Activated gamma-delta T cell treated with Interleukin-2 at 50 U/mL for 16 hours (primary cell): Measurements from ENCODE around the gene KDM4B.
"Not testable (repeated sequence)": the region's sequence is repeated elsewhere in the genome, so short reads cannot be mapped to it uniquely, and the experiment has no call there.

ENCODE experiments used
- DNase-seq: peaks from one replicate; pipeline ENCODE4 v3.0.0-alpha.2; 2020

KDM4B gene

DNA sequence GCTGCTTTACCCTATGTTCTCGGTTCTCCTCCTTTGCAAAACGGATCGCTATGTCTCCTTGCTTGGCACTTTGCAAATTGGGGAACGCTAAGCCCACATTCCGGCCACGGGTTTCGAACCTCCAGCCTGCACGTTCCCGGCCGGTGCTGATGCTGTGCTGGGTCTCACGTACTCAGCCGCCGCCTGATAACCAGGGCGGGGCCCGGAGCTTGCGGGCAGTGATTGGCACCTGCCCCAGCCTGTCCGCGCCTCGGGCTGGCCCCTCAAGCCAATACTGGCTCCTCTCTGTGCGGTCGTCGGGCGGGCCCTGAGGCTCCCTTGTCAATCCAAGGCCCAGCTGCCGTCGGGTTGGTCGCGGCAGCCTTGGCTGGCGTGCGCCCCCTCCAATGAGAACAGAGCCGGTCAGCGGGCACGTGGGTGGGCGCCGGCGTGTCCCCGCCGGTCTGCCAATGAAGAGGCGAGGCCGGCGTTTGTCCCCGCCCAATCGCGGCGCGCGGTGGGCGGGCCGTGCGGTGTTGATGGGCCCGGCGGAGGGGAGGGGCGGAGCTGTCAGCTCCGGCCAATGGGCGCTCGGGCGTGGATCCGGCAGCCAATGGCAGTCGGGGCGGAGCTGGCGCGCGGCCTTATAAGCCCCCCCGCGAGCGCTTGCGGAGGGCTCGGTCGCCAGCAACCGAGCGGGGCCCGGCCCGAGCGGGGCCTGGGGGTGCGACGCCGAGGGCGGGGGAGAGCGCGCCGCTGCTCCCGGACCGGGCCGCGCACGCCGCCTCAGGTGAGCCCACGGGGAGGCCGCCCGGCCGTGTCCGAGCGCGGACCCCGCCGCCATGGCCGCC, at the start of gene KDM4B:
TSS of gene KDM4B (plus strand) at position 652 of the 830 bp plus-strand sequence. CDS start 63,778 bp downstream, outside the sequence.
- peak; percentile 98 for DNase-seq

DNA sequence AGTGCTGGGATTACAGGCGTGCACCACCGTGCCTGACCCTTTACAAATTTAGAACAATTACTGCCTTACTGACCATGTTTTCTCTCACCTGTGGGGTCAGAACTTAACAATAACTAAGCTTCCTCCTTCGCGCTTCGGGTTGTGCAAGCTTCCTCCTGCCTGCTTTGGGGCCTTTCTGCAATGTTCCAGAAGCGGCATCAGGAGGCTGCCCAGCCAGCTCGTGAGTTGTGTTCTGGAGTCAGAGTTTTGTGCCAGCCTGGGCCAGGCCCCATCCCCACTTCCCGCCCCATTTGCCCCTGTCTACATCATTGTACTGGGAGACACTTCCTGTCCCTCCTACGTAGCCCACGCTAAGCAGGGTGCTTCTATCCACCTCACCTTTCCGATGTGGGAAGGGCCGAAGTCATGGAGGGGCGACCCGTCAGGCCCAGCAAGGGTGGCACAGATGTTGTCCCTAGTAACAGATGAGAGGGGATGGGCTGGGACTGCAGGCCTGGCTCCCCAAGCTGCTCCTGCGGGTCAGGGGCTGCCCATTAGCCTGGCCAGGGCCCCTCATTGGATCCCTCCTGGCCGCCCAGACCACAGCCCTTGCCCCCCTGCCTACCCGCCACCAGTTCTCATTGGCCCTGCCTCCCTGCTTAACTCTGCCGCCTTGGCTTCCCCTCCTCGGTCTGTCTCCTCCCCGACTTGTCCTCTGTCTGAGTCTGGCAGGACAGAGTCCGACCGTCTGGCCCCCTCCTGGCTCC, 46.2 kb upstream of the KDM4B start:
- no peak for DNase-seq

DNA sequence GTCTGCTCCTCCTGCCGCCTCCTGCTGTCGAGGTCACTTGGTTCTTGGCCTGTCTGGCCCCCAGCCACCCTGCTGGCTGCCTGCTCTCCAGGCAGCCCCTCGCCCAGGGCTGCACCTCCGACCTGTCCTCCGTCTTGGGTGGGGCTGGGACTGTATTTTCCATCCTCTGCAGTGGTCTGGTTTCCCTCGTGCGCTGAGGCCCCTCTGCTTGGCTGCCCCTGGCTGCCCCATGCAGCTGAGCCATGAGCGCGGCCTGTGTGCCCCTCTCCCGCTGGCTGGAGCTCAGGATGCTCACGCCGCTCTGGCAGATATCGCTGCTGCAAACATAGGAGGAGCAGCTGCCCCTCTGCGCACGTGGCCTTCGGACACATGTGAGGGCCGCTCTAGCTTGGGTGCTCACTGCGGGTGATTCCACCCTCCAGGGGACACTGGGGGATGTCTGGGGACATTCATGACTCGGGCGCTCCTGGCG, 45.6 kb upstream of the KDM4B start:
- no peak for DNase-seq

DNA sequence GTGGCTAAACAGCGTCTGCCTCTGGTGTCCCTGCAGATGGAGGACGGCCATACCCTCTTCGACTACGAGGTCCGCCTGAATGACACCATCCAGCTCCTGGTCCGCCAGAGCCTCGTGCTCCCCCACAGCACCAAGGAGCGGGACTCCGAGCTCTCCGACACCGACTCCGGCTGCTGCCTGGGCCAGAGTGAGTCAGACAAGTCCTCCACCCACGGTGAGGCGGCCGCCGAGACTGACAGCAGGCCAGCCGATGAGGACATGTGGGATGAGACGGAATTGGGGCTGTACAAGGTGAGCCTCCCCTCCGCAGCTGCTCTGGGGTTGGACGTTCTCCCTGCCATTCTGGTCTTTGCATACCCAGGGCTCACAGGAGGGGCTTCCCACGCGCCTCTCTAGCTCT, 39.7 kb upstream of the KDM4B start:
- DNase-seq, result no peak

DNA sequence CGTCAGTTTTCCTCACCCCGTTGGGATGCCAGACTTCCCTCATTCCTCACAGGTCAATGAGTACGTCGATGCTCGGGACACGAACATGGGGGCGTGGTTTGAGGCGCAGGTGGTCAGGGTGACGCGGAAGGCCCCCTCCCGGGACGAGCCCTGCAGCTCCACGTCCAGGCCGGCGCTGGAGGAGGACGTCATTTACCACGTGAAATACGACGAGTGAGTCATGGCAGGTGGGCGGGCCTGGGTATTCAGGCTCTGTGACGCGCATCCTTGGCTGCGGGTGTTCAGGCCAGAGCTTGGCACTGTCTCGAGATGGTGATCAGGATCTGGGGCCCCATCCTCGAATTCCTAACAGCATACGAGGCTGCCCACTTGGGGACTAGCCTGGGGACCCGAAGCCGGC, 38.2 kb upstream of the KDM4B start:
- DNase-seq, result no peak

DNA sequence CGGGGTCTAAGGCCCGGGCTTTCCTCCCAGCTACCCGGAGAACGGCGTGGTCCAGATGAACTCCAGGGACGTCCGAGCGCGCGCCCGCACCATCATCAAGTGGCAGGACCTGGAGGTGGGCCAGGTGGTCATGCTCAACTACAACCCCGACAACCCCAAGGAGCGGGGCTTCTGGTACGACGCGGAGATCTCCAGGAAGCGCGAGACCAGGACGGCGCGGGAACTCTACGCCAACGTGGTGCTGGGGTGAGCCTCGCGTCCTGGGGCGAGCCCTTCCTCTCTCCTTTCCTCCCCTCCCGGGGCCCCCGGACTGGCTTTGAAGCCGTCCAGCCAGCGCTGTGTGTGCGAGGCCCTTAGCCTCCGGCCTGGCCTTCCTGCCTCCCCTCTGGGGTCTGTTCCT, 36.2 kb upstream of the KDM4B start:
- no peak for DNase-seq

DNA sequence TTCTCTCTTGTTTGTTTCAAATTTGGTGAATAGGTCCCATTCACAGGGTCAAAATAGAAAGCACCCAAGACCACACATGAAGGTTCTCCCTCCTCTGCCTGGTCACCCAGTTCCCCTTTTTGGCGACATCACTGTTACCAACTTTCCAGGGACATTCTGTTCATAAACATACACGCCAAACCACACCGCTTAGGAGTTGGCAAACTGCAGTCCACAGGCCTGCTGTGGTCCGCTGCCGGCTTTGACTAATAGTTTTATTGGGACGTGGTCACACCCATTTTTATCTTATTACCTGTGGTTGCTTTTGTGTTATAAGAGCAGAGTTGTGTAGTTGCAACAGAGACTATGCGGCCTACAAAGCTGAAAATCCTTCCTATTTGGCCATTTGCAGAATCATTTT, 35.4 kb upstream of the KDM4B start:
- no peak for DNase-seq

DNA sequence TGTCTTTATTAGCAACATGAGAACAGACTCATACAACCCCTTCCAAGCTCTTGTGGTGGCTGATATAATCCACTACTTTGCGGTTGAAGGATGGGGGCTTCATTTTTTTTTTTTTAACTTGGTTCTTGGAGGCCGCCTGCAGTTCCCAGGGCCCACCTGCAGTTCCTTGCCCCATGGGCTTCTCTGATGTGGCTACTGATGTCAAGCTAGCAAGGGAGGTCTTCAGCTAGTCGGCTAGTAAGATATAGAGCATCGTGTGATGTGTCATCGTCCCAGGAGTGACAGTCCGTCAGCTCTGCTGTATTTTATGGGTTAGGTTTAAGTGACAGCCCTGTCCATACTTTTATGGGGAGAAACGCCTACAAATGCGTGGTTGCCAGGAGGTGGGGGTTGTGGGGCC, 33.5 kb upstream of the KDM4B start:
- no peak for DNase-seq

DNA sequence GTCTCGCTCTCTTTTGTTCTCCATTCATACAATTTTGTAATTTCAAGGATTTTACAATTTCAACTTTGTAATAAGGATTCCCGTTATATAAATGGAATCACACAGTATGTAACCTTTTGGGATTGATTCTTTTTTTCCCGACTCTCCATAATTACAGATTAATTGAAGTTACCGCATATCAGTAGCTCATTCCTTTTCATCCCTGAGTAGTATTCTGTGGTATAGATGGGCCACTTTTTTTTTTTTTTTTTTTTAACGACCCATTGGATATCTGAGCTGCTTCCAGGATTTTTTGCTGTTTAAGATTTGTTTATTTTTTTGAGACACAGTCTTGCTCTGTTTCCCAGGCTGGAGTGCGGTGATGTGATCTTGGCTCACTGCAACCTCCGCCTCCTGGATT, 31.9 kb upstream of the KDM4B start:
- DNase-seq, result no peak

DNA sequence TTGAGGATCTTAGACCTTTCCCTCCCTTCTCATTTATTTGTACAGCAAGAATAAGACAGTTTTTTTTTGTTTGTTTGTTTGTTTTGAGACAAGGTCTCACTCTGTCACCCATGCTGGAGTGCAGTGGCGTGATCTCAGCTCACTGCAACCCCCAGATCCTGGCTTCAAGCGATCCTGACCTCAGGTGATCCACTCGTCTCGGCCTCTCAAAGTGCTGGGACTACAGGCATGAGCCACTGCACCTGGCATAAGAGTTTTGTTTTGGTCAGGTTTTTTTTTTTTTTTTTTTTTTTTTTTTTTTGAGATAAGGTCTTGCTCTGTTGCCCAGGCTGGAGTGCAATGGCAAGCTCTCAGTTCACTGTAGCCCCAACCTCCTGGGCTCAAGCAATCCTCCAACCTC, 30.5 kb upstream of the KDM4B start:
- DNase-seq, result not testable (repeated sequence)

DNA sequence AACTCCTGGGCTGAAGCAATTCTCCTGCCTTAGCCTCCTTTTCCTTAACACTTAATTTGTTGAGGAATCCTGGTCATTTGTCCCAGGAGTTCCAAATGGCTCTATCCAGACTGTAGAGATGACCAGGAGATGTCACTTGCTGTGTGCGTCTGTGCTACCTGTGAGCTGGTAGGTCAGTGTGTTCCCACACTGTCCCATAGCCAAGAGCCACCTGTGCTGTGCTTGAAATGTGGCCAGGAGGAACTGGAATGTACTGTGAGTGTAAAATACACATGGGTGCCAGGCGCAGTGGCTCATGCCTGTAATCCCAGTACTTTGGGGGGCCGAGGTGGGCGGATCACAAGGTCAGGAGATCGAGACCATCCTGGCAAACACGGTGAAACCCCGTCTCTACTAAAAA, 29.4 kb upstream of the KDM4B start:
- DNase-seq, result no peak

DNA sequence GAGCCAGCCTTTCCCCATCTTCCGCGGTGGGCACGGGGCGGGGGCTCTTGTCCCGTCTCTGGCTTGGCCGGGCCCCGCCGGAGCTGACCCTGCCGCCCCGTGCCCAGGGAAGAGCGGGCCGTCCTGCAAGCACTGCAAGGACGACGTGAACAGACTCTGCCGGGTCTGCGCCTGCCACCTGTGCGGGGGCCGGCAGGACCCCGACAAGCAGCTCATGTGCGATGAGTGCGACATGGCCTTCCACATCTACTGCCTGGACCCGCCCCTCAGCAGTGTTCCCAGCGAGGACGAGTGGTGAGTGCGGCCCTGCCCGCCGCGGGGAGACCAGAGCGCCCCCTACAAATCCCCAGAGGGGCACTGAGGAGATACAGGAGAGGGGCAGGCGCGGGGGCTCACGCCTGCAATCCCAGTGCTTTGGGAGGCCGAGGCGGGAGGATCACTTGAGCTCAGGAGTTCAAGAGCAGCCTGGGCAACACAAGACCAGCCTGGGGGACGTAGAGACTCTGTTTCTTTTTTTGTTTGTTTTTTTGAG, 27.2 kb upstream of the KDM4B start:
- not testable (repeated sequence) for DNase-seq

DNA sequence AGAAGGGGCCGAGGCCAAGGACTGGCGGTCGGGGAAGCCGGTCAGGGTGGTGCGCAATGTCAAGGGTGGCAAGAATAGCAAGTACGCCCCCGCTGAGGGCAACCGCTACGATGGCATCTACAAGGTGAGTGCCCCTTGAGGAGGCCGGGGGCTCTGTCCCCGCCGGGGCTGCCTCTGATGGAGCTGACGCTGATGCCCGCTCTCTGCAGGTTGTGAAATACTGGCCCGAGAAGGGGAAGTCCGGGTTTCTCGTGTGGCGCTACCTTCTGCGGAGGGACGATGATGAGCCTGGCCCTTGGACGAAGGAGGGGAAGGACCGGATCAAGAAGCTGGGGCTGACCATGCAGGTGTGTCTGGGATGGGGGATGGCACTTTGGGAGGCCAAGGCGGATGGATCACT, 18.3 kb upstream of the KDM4B start:
- not testable (repeated sequence) for DNase-seq

DNA sequence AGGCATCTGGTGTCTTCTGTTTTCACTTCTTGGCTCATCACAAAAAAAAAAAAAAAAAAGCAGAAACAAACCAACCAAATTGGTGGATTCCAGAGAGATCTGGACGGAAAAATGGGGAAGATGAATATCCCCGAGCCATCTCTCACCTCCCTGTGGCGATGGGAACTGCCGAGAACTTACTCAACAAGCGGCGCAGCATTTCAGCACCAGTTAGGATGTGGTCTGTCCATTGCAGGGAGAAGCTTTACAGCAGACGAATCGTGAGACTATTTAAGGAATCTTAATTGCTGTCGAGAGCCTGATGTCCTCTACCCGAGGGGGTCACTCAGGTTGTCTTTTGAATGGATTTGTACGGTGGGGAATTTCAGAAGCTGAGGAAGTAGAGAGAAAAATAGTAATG, 17.3 kb upstream of the KDM4B start:
- DNase-seq, result no peak

DNA sequence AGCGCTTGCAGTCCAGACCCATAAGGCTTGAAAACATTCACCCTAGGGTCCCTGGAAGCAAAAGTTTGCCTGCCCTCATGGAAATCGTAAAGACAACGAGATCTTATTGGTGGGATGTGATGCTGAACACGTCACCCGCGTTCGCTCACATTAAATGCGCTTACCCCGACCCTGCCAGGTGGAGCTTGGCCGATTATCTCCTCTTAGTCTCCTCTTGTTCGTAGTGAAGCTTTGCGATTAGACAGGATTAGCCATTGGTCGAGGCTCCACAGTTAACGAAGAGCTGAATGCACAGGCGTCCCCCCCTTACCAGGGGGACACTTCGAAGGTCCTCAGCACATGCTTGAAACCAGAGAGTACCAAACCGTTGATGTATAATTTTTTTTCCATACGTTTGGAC, 16.0 kb upstream of the KDM4B start:
- DNase-seq, result no peak

DNA sequence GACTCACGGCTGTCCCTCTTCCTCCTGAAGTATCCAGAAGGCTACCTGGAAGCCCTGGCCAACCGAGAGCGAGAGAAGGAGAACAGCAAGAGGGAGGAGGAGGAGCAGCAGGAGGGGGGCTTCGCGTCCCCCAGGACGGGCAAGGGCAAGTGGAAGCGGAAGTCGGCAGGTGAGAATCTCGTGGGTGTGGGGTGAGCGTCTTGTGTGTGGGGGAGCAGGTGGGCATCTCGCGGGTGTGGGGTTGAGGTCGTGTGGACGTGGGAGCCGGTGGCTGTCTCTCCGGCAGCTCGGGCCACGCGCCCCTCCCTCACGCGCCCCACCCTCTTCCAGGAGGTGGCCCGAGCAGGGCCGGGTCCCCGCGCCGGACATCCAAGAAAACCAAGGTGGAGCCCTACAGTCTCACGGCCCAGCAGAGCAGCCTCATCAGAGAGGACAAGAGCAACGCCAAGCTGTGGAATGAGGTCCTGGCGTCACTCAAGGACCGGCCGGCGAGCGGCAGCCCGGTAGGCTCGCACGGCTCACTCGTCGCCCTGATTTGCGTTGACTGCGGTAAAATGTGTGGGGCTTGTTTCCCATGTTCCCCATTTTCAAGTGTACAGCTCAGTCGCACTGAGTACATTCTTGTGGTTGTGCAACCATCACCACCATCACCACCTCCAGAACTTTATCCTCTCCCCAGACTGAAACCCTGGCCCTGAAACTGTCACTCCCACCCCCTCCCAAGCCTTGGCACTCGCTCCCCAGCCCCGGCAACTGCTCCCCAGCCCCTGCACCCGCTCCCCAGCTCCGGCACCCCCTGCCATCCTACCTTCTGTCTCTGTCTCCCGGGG, 14.4 kb upstream of the KDM4B start:
- not testable (repeated sequence) for DNase-seq

DNA sequence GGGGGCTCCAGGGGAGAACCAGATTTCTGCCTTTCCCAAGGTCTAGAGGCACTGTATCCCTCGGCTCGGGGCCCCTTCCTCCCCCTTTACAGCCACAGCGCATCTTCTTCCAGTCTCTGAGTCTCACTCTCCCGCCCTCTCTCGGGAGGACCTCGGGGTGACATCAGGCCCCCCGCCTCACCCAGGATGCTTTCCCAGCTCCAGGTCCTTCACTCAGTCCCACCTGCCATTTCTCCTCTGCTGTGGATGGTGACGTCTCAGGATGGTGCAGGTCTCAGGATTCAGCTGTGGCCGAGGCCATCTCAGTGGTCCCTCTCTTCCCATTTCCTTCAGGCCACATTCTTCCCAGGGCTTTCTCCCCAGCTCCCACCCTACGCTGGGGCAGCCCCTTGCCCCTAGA, 13.6 kb upstream of the KDM4B start:
- DNase-seq, result no peak

DNA sequence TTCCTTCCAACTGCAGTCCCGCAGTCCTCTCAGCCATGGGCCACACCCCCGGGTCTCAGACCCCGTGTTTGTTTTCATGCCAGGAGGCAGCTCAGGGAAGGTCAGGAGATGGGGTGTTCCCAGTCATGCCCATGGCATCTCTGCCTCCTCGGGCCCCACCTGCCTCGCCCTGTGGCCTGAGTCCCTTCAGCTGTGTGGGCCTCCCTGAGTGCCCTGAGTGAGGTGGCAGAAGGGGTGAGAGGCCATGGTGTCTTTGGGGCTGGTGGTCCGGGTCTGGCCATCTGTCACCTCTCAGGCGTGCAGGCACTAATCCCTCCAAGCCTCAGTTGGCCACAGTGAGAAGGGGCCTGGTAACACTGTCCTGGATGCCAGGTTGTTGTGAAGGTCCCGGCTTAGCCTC, 10.9 kb upstream of the KDM4B start:
- no peak for DNase-seq

DNA sequence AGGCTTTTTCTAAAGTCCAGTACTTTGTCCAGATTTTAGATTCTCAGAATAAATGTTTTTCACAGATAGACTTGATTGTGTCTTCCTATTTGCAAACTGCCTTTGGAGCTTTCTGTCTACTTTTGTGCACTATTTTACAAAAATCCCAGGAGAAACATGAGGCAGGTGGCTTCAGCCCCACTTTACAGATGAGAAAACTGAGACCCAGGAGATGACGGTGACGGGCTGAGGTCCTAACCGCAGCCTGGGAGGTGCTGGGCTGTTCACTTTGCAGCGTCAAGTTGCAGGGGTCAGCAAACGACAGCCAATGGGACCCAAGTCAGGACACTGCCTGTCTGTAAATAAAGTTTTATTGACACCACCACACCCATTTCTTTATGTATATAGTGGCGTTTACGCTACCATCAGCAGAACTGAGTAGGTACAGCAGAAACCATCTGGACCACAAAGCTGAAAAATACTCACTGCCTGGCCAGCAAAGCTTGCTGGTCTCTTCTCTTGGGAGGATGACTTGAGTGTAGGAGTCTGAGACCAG, 6.8 kb upstream of the KDM4B start:
- DNase-seq, result no peak

DNA sequence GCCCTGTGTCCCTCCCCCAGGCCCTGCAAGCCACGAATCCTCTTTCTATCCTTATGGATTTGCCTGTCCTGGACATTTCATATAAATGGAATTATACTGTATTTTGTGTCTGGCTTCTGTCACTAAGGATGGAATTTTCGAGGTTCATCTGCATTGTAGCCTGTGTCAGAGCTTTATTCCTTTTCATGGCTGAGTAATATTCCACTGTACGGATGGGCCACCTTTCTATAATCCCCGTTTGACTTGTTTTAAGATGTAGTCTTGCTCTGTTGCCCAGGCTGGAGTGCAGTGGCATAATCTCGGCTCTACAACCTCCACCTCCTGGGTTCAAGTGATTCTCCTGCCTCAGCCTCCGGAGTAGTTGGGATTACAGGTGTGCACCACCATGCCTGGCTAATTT, 3.9 kb upstream of the KDM4B start:
- DNase-seq, result no peak

DNA sequence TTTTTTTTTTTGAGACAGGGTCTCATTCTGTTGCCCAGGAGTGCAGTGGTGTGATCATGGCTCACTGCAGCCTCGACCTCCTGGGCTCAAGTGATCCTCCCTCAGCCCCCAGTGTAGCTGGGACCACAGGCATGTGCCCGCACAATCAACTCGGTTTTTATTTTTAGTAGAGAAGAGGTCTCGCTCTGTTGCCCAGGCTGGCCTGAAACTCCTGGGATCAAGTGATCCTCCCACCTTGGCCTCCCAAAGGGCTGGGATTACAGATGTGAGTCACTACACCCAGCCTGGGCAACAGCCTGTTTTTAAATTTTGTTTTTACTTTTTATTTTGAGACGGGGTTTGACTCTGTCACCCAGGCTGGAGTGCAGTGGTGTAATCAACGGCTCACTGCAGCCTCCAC, 2.3 kb upstream of the KDM4B start:
- no peak for DNase-seq

DNA sequence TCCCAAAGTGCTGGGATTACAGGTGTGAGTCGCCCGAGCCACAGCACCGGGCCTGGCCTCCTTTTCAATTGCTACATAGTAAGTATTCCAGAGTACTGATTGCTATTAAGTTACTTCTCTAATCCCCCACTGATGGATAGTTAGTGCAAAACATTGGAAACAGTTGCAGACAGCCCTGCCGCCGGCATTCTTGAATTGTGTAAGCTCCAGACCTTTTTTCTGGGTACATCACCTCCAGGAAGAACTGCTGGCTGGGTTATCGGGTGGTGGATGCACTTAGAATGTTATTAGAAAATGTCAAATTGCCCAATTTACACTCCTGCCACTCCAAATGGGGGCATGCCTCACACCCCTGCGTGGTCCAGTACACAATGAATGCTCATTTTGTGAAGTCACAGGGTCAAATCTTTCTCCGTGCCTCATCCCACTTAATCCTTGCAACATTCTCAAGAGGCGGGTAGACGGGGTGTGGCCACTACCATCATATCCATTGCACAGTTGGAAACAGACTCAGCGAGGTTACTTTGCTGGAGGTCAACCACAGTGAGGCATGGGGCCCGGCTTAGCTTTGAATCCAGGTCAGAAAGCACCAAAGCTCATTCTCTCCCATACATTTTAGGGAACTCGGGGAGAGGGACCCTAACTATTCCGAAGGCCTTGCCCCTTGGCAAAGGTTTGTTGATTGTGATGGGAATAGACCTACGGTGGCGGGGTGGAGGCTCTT, 1.0 kb upstream of the KDM4B start:
- DNase-seq, result no peak
